Ishikawa (cell line): ENCODE results near the gene SERPIND1.

Experiments
- EGR1 ChIP-seq: IDR thresholded peaks from 2 replicates; pipeline ENCODE4 v1.6.1; 2012
- EP300 ChIP-seq: IDR thresholded peaks from 2 replicates; pipeline ENCODE4 v1.6.1; 2012; ENCODE audit warnings: borderline replicate concordance
- TAF1 ChIP-seq: IDR thresholded peaks from 2 replicates; pipeline ENCODE4 v1.6.1; 2012; ENCODE audit warnings: low read depth, mild to moderate bottlenecking
- TF ChIP-seq, protein P1 (sequence below): IDR thresholded peaks from 2 replicates; pipeline ENCODE4 v1.6.1; 2012

DNA sequence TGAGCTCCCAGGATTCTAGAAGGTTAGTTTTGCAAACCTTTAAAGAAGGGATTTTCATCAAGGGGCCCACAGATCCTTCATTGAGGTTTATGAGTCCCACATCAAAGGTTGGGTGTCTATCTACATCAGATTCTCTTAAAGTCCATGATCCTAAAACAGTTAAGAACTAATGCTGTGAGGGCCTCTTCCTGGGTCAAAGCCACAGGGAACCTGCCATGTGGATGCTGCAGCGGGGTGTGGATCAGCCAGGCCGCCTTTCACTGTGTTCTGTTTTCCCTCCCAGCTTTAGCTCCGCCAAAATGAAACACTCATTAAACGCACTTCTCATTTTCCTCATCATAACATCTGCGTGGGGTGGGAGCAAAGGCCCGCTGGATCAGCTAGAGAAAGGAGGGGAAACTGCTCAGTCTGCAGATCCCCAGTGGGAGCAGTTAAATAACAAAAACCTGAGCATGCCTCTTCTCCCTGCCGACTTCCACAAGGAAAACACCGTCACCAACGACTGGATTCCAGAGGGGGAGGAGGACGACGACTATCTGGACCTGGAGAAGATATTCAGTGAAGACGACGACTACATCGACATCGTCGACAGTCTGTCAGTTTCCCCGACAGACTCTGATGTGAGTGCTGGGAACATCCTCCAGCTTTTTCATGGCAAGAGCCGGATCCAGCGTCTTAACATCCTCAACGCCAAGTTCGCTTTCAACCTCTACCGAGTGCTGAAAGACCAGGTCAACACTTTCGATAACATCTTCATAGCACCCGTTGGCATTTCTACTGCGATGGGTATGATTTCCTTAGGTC lies 5.3 kb downstream of the SERPIND1 start:
- TF ChIP-seq, protein P1, sequence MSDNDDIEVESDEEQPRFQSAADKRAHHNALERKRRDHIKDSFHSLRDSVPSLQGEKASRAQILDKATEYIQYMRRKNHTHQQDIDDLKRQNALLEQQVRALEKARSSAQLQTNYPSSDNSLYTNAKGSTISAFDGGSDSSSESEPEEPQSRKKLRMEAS: no peak
- TF ChIP-seq EP300 (no peak), TAF1 (no peak), EGR1 (no peak)
